HepG2 (cell line): ENCODE measurements around the gene CCDC73. TPM values are rescaled to one million over a fixed set of nuclear protein-coding genes. Genes with fewer than 3 reads are reported as not detected.
A peak's percentile ranks its signal among the peaks of the same experiment; 100 is the strongest.

Source experiments
- FOXK2 ChIP-seq: fragments of 450-650 bp; IDR thresholded peaks from 2 replicates; pipeline ENCODE4 v1.6.1; 2016
- HDAC6 ChIP-seq: fragments of 200-600 bp; sonication (generic); IDR thresholded peaks from 2 replicates; pipeline ENCODE4 v1.7.0; 2017; ENCODE audit warnings: mild to moderate bottlenecking, antibody characterized with exemption, low read length, low read depth
- HMG20B ChIP-seq: conservative IDR thresholded peaks from 2 replicates; pipeline ENCODE4 v1.6.1; 2016; ENCODE audit warnings: missing genetic modification reagents, missing compliant biosample characterization
- JARID2 ChIP-seq: sonication (generic); formaldehyde crosslinking; IDR thresholded peaks from 2 replicates; pipeline ENCODE4 v1.8.1; 2023; ENCODE audit warnings: missing genetic modification reagents, inconsistent platforms; ENCODE audit not compliant: insufficient replicate concordance
- MAFG ChIP-seq: sonication (generic); formaldehyde crosslinking; IDR thresholded peaks from 2 replicates; pipeline ENCODE4 v1.5.1; 2020; ENCODE audit warnings: mild to moderate bottlenecking, missing genetic modification reagents
- PRPF4 ChIP-seq: fragments of 200-400 bp; formaldehyde crosslinking; IDR thresholded peaks from 2 replicates; pipeline ENCODE4 v1.6.1; 2016; ENCODE audit warnings: low read length, low read depth; ENCODE audit not compliant: poor library complexity, severe bottlenecking
- SMARCC2 ChIP-seq: fragments of 450-650 bp; IDR thresholded peaks from 2 replicates; pipeline ENCODE4 v1.6.1; 2017; ENCODE audit warnings: antibody characterized with exemption, mild to moderate bottlenecking
- SOX6 ChIP-seq, 2 experiments: fragments of 450-650 bp in 1 of 2; sonication (generic) in 1 of 2; formaldehyde crosslinking in 1 of 2; IDR thresholded peaks; 2 replicates each; pipeline versions ENCODE4 v1.4.0 to v1.6.1; 2017 to 2020; ENCODE audit warnings: antibody characterized with exemption in 1 of 2, mild to moderate bottlenecking in 1 of 2, missing genetic modification reagents in 1 of 2
- ZFYVE20 ChIP-seq: sonication (generic); formaldehyde crosslinking; IDR thresholded peaks from 2 replicates; pipeline ENCODE4 v1.8.0; 2023; ENCODE audit warnings: low read depth, mild to moderate bottlenecking, moderate library complexity, missing genetic modification reagents, borderline replicate concordance
- ZNF143 ChIP-seq: sonication (generic); formaldehyde crosslinking; IDR thresholded peaks from 2 replicates; pipeline ENCODE4 v1.4.0; 2020; ENCODE audit warnings: missing genetic modification reagents
- ZNF33A ChIP-seq: sonication (generic); formaldehyde crosslinking; IDR thresholded peaks from 2 replicates; pipeline ENCODE4 v1.5.1; 2020; ENCODE audit warnings: missing genetic modification reagents, mild to moderate bottlenecking, moderate library complexity, borderline replicate concordance
- ZNF713 ChIP-seq: sonication (generic); formaldehyde crosslinking; IDR thresholded peaks from 2 replicates; pipeline ENCODE4 v1.4.0; 2020; ENCODE audit warnings: mild to moderate bottlenecking, missing genetic modification reagents
- ZNF749 ChIP-seq: sonication (generic); formaldehyde crosslinking; IDR thresholded peaks from 2 replicates; pipeline ENCODE4 v1.8.0; 2022; ENCODE audit warnings: mild to moderate bottlenecking, missing genetic modification reagents, moderate library complexity, borderline replicate concordance
- polyA plus RNA-seq, 8 experiments: library from polyadenylated mRNA; depleted of rRNA in 3 of 8; stranded (reverse) in 7 of 8; unstranded in 1 of 8; fragments of >200 nt; fragmentation: Illumina TruSeq in 4 of 8; extraction: Trizol in 4 of 8; gene quantifications; 2 replicates each; pipeline versions ENCODE4 v1.2.1 to v1.2.3, GENCODE V29; 2011 to 2016; ENCODE audit warnings: low read depth in 4 of 8, missing spikeins in 1 of 8, mixed read lengths in 1 of 8; ENCODE audit not compliant: insufficient read depth in 1 of 8
- total RNA-seq, 5 experiments: library from RNA; depleted of rRNA; stranded (reverse); fragments of >200 nt; fragmentation: Illumina TruSeq; extraction: Trizol; gene quantifications; 2 replicates each; pipeline ENCODE4 v1.2.3, GENCODE V29; 2016; ENCODE audit warnings: low read depth in 1 of 5
- TF ChIP-seq, protein P1 (sequence below): sonication (generic); formaldehyde crosslinking; IDR thresholded peaks from 2 replicates; pipeline ENCODE4 v1.9.0; 2021; ENCODE audit warnings: mild to moderate bottlenecking, missing genetic modification reagents
- TF ChIP-seq, protein P2 (sequence below): sonication (generic); formaldehyde crosslinking; IDR thresholded peaks from 2 replicates; pipeline ENCODE4 v1.5.0; 2020; ENCODE audit warnings: missing genetic modification reagents, mild to moderate bottlenecking, borderline replicate concordance
- TF ChIP-seq, protein P3 (sequence below): IDR thresholded peaks from 2 replicates; pipeline ENCODE4 v1.6.1; 2016; ENCODE audit warnings: control low read depth
- TF ChIP-seq, protein P4 (sequence below): sonication (generic); IDR thresholded peaks from 2 replicates; pipeline ENCODE4 v1.6.1; 2016; ENCODE audit warnings: low read depth, borderline replicate concordance
- TF ChIP-seq, protein P5 (sequence below): IDR thresholded peaks from 2 replicates; pipeline ENCODE4 v1.6.1; 2016; ENCODE audit warnings: low read depth, borderline replicate concordance

CCDC73 gene
- total and polyA plus RNA-seq, 2 of the 13 experiments (the other 11 are each of a cell fraction or from before 2014, with no cell fraction given), result 0.01 to 0.11 TPM

DNA sequence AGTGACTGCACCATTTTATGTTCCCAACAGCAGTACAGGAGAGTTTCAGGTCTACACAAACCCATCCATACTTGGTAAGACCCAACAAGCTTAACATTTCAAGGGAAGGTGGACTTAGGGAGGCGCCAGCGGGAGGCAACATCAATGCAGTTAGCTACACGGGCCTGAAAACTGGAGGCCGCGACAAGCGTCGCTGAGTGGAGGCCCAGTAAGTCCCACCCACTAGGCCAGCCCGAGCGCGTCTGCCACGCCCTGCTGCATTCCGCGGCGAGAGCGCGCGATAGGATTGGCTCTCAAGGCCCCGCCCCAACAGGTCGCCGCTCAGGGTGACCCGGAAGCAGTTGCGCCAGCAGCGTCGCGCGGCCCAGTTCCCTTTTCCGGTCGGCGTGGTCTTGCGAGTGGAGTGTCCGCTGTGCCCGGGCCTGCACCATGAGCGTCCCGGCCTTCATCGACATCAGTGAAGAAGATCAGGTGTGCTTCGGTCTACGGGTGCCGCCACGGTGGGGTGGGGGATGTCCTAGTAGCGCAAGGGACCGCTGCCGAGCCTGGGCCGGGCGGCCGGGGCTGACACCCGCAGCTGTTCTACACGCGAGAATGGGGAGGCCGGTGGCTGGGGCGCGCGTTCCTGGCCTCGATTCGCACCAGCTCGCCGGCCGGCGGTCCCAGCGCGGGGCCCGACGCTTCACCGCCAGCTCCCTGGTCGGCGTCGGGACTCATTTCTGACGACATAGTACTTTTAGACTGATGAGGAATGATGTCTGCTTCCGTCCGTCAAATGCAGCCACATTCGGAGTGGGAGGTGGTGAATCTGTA is 210.8 kb downstream of the CCDC73 start, which contains the start of gene EIF3M (continued):
- TF ChIP-seq, protein P1, sequence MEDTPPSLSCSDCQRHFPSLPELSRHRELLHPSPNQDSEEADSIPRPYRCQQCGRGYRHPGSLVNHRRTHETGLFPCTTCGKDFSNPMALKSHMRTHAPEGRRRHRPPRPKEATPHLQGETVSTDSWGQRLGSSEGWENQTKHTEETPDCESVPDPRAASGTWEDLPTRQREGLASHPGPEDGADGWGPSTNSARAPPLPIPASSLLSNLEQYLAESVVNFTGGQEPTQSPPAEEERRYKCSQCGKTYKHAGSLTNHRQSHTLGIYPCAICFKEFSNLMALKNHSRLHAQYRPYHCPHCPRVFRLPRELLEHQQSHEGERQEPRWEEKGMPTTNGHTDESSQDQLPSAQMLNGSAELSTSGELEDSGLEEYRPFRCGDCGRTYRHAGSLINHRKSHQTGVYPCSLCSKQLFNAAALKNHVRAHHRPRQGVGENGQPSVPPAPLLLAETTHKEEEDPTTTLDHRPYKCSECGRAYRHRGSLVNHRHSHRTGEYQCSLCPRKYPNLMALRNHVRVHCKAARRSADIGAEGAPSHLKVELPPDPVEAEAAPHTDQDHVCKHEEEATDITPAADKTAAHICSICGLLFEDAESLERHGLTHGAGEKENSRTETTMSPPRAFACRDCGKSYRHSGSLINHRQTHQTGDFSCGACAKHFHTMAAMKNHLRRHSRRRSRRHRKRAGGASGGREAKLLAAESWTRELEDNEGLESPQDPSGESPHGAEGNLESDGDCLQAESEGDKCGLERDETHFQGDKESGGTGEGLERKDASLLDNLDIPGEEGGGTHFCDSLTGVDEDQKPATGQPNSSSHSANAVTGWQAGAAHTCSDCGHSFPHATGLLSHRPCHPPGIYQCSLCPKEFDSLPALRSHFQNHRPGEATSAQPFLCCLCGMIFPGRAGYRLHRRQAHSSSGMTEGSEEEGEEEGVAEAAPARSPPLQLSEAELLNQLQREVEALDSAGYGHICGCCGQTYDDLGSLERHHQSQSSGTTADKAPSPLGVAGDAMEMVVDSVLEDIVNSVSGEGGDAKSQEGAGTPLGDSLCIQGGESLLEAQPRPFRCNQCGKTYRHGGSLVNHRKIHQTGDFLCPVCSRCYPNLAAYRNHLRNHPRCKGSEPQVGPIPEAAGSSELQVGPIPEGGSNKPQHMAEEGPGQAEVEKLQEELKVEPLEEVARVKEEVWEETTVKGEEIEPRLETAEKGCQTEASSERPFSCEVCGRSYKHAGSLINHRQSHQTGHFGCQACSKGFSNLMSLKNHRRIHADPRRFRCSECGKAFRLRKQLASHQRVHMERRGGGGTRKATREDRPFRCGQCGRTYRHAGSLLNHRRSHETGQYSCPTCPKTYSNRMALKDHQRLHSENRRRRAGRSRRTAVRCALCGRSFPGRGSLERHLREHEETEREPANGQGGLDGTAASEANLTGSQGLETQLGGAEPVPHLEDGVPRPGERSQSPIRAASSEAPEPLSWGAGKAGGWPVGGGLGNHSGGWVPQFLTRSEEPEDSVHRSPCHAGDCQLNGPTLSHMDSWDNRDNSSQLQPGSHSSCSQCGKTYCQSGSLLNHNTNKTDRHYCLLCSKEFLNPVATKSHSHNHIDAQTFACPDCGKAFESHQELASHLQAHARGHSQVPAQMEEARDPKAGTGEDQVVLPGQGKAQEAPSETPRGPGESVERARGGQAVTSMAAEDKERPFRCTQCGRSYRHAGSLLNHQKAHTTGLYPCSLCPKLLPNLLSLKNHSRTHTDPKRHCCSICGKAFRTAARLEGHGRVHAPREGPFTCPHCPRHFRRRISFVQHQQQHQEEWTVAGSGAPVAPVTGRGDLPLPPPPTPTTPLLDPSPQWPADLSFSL (CRISPR knock-in tag), result peak; percentile 47; the same call in 1 of the 2 replicates
- TF ChIP-seq SMARCC2, result no peak
- no peak for TF ChIP-seq MAFG (CRISPR knock-in tag)
- TF ChIP-seq, protein P2, sequence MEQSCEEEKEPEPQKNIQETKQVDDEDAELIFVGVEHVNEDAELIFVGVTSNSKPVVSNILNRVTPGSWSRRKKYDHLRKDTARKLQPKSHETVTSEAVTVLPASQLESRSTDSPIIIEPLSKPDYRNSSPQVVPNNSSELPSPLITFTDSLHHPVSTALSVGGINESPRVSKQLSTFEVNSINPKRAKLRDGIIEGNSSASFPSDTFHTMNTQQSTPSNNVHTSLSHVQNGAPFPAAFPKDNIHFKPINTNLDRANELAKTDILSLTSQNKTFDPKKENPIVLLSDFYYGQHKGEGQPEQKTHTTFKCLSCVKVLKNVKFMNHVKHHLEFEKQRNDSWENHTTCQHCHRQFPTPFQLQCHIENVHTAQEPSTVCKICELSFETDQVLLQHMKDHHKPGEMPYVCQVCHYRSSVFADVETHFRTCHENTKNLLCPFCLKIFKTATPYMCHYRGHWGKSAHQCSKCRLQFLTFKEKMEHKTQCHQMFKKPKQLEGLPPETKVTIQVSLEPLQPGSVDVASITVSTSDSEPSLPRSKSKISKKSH (CRISPR knock-in tag), result no peak; the same call in 1 of the 2 replicates
- TF ChIP-seq FOXK2, result no peak
- TF ChIP-seq ZNF143 (CRISPR knock-in tag), result peak; percentile 65; the same call in 1 of the 2 replicates
- TF ChIP-seq, protein P3, sequence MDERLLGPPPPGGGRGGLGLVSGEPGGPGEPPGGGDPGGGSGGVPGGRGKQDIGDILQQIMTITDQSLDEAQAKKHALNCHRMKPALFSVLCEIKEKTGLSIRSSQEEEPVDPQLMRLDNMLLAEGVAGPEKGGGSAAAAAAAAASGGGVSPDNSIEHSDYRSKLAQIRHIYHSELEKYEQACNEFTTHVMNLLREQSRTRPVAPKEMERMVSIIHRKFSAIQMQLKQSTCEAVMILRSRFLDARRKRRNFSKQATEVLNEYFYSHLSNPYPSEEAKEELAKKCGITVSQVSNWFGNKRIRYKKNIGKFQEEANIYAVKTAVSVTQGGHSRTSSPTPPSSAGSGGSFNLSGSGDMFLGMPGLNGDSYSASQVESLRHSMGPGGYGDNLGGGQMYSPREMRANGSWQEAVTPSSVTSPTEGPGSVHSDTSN (CRISPR knock-in tag), result no peak
- TF ChIP-seq ZNF713 (CRISPR knock-in tag), result no peak
- TF ChIP-seq, protein P4, sequence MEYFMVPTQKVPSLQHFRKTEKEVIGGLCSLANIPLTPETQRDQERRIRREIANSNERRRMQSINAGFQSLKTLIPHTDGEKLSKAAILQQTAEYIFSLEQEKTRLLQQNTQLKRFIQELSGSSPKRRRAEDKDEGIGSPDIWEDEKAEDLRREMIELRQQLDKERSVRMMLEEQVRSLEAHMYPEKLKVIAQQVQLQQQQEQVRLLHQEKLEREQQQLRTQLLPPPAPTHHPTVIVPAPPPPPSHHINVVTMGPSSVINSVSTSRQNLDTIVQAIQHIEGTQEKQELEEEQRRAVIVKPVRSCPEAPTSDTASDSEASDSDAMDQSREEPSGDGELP, result peak; percentile 46; the same call in 1 of the 2 replicates
- TF ChIP-seq ZNF749 (CRISPR knock-in tag), result peak; percentile 86; the same call in 1 of the 2 replicates
- TF ChIP-seq PRPF4, result no peak
- no peak; the same call in 1 of the 2 replicates for TF ChIP-seq ZNF33A
- TF ChIP-seq JARID2, result no peak
- no peak for TF ChIP-seq SOX6 (IDR thresholded peaks at IDR 0.05)
- TF ChIP-seq SOX6 (CRISPR knock-in tag; IDR thresholded peaks at IDR 0.05), result peak; percentile 70
- TF ChIP-seq HDAC6, result no peak
- 0 out of 2 replicates have a peak, but pooled peaks have one; percentile 29 for TF ChIP-seq HMG20B (CRISPR knock-in tag)
- 0 out of 2 replicates have a peak, but pooled peaks have one; percentile 33 for TF ChIP-seq ZFYVE20
- TF ChIP-seq, protein P5, sequence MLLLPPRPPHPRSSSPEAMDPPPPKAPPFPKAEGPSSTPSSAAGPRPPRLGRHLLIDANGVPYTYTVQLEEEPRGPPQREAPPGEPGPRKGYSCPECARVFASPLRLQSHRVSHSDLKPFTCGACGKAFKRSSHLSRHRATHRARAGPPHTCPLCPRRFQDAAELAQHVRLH (CRISPR knock-in tag), result peak; percentile 82; the same call in 1 of the 2 replicates
